Pericardium fibroblast (primary cell): ENCODE measurements around the gene OR10J4. TPM values are rescaled to one million over a fixed set of nuclear protein-coding genes. Genes with fewer than 3 reads are reported as not detected.

ENCODE experiments used
- total RNA-seq: library from RNA; depleted of rRNA; stranded (reverse); fragments of >200 nt; gene quantifications from 2 replicates; pipeline ENCODE4 v1.2.3, GENCODE V29; 2015

Gene OR10J4
- not detected in 2 replicates for total RNA-seq

DNA sequence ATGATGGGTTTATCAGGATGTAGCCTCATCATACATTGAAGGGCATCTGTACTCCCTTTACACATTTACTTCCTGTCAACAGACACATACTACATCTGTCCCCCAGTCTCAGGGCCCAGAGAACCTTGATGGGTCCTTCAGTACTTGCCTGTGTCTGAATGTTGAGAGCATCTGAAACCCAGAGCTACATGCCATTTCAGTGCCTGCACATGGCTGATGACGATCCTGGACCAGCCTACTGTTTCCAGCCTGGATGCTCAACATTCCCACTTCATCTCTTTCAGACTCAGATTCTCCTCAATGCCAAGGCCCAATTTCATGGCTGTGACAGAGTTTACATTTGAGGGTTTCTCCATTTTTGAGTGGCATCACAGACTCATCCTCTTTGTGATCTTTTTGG, at the start of gene OR10J4:
OR10J4 (plus strand) TSS at position 301 of the 400 bp plus-strand sequence.

DNA sequence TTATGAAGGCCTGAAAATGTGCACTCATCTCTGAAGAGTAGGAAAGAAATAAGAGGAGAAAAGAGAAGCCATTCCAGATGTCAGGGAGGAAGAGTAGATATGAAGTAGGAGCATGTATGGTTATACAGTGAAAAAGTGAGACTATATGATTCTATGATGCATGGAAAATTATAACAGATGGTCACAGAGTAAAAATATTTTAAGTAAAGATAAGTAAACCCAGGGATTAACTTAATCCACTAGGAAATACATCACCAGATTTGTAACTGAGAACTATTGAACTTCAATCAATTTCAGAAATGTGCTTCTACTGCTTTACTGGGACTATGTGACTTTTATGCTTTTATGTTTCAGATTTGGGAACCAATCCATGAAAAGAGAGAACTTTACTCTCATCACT, 7.4 kb downstream of the OR10J4 start, which contains the start of gene OR10J1:
OR10J1 (plus strand) TSS at position 301 of the 400 bp plus-strand sequence; CDS start at position 371, 70 bp downstream.

Other genes with a start within 250 kb of the OR10J4 start
- 2.9 and 10.7 TPM in 2 replicates for gene ACKR1, start 227.3 kb upstream of the OR10J4 start, total RNA-seq
- not detected in 2 replicates for gene FCER1A, start 129.9 kb upstream of the OR10J4 start, total RNA-seq
- gene OR10J1, start 7.5 kb downstream of the OR10J4 start, total RNA-seq, result not detected in 2 replicates
- not detected in 2 replicates for gene OR10J5, start 103.8 kb downstream of the OR10J4 start, total RNA-seq
- not detected in 2 replicates for gene APCS, start 155.6 kb downstream of the OR10J4 start, total RNA-seq